Measurements from ENCODE around the gene GJC2. TPM values are rescaled to one million over a fixed set of nuclear protein-coding genes. Genes with fewer than 3 reads are reported as not detected.

Gene GJC2
- total RNA-seq, 1 experiment from 2014 or later: 4.8 TPM

DNA sequence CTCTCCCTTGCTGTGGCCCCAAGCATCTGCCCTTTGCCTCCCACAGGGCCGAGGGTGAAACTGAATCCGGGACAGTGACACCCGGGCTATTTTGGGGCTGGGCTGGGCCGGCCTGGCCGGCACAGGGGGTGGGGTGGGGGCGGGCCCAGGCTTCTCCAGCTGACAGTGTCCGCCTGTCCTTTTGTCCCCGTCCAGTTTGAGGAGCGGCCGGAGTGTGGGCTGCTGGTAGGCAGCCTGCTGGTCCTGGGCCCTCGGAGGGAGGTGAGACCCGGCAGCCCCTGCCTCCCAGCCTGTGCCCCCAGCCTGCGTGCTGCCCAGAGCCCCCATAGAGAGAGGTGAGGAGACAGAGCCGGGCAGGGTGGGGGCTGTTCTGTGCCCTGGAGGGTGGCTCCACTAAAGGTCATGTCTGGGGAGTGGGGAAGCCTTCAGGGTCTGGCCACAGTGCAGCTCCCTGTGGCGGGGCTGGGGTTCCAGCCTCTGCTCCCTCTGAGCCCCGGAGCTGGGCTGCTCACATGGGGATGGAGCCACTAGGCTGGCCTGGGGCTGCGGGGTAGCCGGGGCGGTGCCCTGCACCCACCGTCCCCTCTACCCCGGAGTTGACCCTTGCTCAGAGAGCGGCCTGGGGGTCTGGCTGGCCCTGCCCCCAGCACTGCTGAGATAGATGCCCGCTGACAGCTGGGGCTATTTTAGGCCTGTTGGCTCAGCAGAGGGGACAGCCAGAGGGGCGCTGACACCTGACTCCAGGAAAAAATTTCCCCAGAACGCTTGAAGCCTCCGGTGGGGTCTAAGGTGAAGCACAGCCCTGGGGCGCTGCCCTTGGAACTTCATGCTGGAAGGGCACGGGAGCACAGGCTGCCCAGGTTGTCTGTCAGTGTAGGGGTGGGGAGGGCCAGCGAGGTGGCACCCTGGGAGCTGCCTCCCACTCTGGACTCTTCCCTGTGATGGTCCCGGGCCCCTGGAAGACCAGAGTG is 58.4 kb downstream of the GJC2 start, which contains the start of gene OBSCN:
OBSCN (plus strand) TSS at position 194 of the 971 bp plus-strand sequence. CDS start 3,740 bp downstream, outside the sequence.
- H3K27me3 ChIP-seq: no peaks in the 10 kb centered on the region
- H3K4me3 ChIP-seq: no peak within 1 kb of the TSS
- H3K9me3 ChIP-seq: no peaks in the 10 kb centered on the region
- DNase-seq: no peak
- no peaks in the 10 kb centered on the region for H3K36me3 ChIP-seq

DNA sequence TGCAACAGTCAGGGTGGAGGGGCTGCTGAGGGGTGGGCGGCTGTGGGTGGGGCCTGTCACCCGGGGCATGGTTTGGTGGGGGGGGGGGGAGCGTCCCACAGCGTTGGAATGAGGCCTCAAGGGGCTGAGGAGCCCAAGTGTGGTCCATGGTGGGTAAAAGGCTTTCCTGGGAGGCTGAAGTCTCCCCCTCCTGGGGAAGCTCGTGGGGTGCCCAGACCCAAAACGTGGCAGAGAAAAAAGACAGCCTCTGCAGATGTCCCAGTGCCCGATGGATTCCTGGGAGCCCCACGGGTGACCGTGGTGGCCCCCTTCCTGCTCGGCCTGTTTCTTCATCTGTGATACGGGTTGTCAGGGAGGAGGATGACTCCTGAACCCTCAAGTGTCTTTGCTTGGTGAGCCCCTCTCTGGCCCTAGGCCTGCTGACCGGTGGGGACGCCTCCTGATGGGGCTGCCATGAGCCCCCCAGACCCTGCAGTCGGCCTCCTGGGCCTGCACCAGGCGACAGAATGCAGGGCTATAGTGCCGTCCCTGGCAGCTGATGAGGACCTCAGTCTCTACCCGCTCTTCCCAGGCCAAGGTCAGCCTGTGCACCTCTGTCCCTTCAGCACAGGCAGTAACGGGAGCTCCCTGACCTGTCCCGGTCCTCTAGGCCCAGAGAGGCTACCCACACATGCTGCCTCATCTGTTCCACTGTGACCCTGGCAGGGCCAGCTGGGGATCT is 59.3 kb downstream of the GJC2 start:
- no peak for DNase-seq
- no peaks in the 10 kb centered on the region for H3K36me3 ChIP-seq

More for the DNA sequence above, 59.3 kb downstream of the GJC2 start:
- Histone ChIP-seq H3K27me3 (no peaks in the 10 kb centered on the region), H3K4me3 (no peak overlapping the region), H3K9me3 (no peaks in the 10 kb centered on the region)

Other genes with a start within 250 kb of the GJC2 start
- 10.8 and 11.3 TPM in 2 replicates for gene WNT9A, start 202.0 kb upstream of the GJC2 start, total RNA-seq (2014; rRNA removed; shearing (Covaris generic); ENCODE audit: low replicate concordance)
- gene WNT3A, start 142.9 kb upstream of the GJC2 start, total RNA-seq (2014; rRNA removed; shearing (Covaris generic); ENCODE audit: low replicate concordance): 0.52 TPM in 1 of 2 replicates, not detected in the other
- 324 and 413 TPM in 2 replicates for gene ARF1, start 67.2 kb upstream of the GJC2 start, total RNA-seq (2014; rRNA removed; shearing (Covaris generic); ENCODE audit: low replicate concordance)
- 38.6 and 39.0 TPM in 2 replicates for gene C1orf35, start 46.6 kb upstream of the GJC2 start, total RNA-seq (2014; rRNA removed; shearing (Covaris generic); ENCODE audit: low replicate concordance)
- gene MRPL55, start 40.6 kb upstream of the GJC2 start, total RNA-seq (2014; rRNA removed; shearing (Covaris generic); ENCODE audit: low replicate concordance): 46.6 and 83.8 TPM in 2 replicates
- 246 and 425 TPM in 2 replicates for gene GUK1, start 9.7 kb upstream of the GJC2 start, total RNA-seq (2014; rRNA removed; shearing (Covaris generic); ENCODE audit: low replicate concordance)
- 2.0 and 19.4 TPM in 2 replicates for gene IBA57, start 15.9 kb downstream of the GJC2 start, total RNA-seq (2014; rRNA removed; shearing (Covaris generic); ENCODE audit: low replicate concordance)
- 1.8 and 2.8 TPM in 2 replicates for gene OBSCN, start 58.1 kb downstream of the GJC2 start, total RNA-seq (2014; rRNA removed; shearing (Covaris generic); ENCODE audit: low replicate concordance)